GM19452 (cell line): ENCODE results near the gene GART.
"Not testable (repeated sequence)": the region's sequence is repeated elsewhere in the genome, so short reads cannot be mapped to it uniquely, and the experiment has no call there.

ENCODE experiments used
- ATAC-seq: cut with Tn5 transposase; IDR thresholded peaks from one replicate; pipeline ENCODE4 v1.9.1; 2021; ENCODE audit not compliant: unreplicated experiment

The GART gene

GRCh38 chr21:33473344-33473743, 68.6 kb downstream of the GART start:
- no peak for ATAC-seq

GRCh38 chr21:33470701-33471100, 71.2 kb downstream of the GART start:
- ATAC-seq, result no peak

- not testable (repeated sequence) for ATAC-seq
Measured at GRCh38 chr21:33469183-33469582, 72.7 kb downstream of the GART start.

DNA sequence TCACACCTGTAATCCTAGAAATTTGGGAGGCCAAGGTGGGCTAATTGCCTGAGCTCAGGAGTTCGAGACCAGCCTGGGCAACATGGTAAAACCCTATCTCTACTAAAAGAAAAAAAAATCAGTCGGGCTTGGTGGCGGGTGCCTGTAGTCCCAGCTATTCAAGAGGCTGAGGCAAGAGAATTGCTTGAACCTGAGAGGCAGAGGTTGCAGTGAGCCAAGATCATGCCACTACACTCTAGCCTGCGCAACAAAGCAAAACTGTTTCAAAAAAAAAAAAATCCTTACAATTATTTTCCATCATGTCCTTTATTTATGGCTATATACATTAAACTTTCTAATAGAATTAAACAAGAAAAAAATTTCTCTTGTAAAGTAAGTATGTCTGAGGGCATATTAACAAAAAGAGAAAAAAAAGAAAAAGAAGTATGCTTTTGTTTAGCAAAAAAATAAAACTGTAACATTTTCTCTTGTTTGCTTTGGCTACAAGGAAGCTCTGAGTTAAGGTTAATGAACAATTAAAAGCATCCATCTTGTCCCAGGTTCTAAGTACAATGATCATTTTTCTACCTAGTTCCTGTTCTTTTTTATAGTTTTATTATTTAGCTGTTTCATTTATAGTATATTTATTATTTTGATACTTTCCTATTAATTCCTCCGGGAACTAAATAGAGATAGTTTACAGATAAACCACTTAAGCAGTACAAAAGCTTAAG, 80.2 kb downstream of the GART start:
- ATAC-seq, result no peak

GRCh38 chr21:33458861-33459260, 83.1 kb downstream of the GART start:
- no peak for ATAC-seq

GRCh38 chr21:33455686-33456446, 86.1 kb downstream of the GART start:
- no peak for ATAC-seq
